ENCODE data around the gene GSTM3.

- TF ChIP-seq CTCF (optimal IDR thresholded peaks at IDR 0.05 in 1 of 3, IDR thresholded peaks at IDR 0.05 in 1 of 3, conservative IDR thresholded peaks at IDR 0.05 in 1 of 3; ENCODE audit: extremely low read depth in 1 of 3, insufficient read depth in 2 of 3, low read length in 3 of 3) (no peak), EZH2 (IDR thresholded peaks at IDR 0.05; ENCODE audit: low read length) (no peak)
Measured at GRCh38 chr1:109697066-109697465, 43.8 kb downstream of the GSTM3 start.

Data from keratinocyte (primary cell).